ENCODE measurements around the gene JPT2. TPM values are rescaled to one million over a fixed set of nuclear protein-coding genes. Genes with fewer than 3 reads are reported as not detected.

Gene JPT2
- total RNA-seq, 1 donor, result 45.9 TPM

GRCh38 chr16:1680361-1680760 lies 2.3 kb downstream of the JPT2 start:
- no peak for TF ChIP-seq CTCF (IDR thresholded peaks at IDR 0.05; ENCODE audit: insufficient read depth, low read length)
- DNase-seq (ENCODE audit: low read depth), result no peak
- no peak overlapping the region for H3K4me3 ChIP-seq (ENCODE audit: low read depth, low read length)

GRCh38 chr16:1681032-1681431 lies 3.0 kb downstream of the JPT2 start:
- no peak for TF ChIP-seq CTCF (IDR thresholded peaks at IDR 0.05; ENCODE audit: insufficient read depth, low read length)
- no peak for DNase-seq (ENCODE audit: low read depth)
- H3K4me3 ChIP-seq (ENCODE audit: low read depth, low read length), result no peak overlapping the region

- no peak for DNase-seq (ENCODE audit: low read depth)
- no peak for TF ChIP-seq CTCF (IDR thresholded peaks at IDR 0.05; ENCODE audit: insufficient read depth, low read length)
- H3K4me3 ChIP-seq (ENCODE audit: low read depth, low read length), result no peak overlapping the region
These were observed 9.6 kb downstream of the JPT2 start for GRCh38 chr16:1687427-1688316.

GRCh38 chr16:1688807-1689560 lies 10.9 kb downstream of the JPT2 start:
- no peak for TF ChIP-seq CTCF (IDR thresholded peaks at IDR 0.05; ENCODE audit: insufficient read depth, low read length)
- no peak overlapping the region for H3K4me3 ChIP-seq (ENCODE audit: low read depth, low read length)
- peak; percentile 42 for DNase-seq (ENCODE audit: low read depth)

- DNase-seq (ENCODE audit: low read depth), result no peak
These were observed 11.8 kb downstream of the JPT2 start for GRCh38 chr16:1689853-1690252.

GRCh38 chr16:1690810-1691209 lies 12.7 kb downstream of the JPT2 start:
- DNase-seq (ENCODE audit: low read depth), result no peak
- no peak for TF ChIP-seq CTCF (IDR thresholded peaks at IDR 0.05; ENCODE audit: insufficient read depth, low read length)
- H3K4me3 ChIP-seq (ENCODE audit: low read depth, low read length), result no peak overlapping the region

More at GRCh38 chr16:1689853-1690252, 11.8 kb downstream of the JPT2 start:
- TF ChIP-seq CTCF (IDR thresholded peaks at IDR 0.05; ENCODE audit: insufficient read depth, low read length), result no peak
- no peak overlapping the region for H3K4me3 ChIP-seq (ENCODE audit: low read depth, low read length)

Measured in fibroblast of the aortic adventitia (primary cell).